ENCODE results near the gene WDPCP.

WDPCP gene

DNA sequence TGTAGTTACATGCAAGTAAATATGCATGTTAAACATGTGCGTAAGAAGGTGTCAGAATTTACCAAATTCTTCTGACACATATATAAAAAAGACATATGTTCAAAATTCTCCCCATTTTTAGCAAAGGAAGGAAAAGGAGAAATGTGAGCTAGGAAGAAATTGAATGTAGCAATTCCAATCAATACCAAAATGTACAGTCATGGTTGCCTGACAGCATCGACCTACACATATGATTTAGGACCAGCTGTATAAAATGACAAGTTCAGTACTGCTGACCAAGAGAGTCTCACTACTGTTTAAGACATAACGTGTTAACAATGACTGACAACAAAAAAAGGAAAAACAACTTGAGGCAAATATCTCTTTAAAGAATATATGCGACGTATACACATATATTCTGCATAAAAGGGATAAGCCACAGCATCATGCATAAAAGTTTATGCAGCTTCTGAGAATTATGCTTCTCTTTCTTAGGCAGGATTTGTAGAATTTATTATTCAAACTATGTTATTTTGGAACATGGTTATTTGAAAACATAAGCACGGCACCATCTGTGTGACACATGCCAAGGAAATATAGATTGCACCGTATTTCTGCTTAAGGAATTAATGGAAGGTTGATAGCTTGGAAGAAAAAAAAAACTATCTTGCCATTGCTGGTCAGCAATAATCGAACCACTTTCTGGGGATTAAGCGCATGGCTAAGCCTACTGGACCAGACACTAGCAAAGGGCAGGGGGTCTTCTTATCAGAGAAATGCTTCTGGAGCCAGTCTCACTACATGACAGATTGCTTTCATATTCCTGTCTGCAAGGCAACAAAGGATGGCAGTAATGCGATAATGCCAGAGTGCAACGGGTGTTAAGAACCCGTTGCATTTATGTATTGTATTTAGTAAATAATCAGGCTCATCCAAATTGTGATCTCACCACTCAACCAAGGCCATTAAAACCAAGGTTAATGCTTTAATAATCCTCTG lies 154.0 kb downstream of the WDPCP start:
- TF ChIP-seq ZC3H10 (CRISPR knock-in tag; IDR thresholded peaks at IDR 0.05): no peak
- no peak for TF ChIP-seq GLIS3 (CRISPR knock-in tag; IDR thresholded peaks at IDR 0.05)
- TF ChIP-seq ZNF70 (CRISPR knock-in tag; IDR thresholded peaks at IDR 0.05): no peak
- TF ChIP-seq, protein P1, sequence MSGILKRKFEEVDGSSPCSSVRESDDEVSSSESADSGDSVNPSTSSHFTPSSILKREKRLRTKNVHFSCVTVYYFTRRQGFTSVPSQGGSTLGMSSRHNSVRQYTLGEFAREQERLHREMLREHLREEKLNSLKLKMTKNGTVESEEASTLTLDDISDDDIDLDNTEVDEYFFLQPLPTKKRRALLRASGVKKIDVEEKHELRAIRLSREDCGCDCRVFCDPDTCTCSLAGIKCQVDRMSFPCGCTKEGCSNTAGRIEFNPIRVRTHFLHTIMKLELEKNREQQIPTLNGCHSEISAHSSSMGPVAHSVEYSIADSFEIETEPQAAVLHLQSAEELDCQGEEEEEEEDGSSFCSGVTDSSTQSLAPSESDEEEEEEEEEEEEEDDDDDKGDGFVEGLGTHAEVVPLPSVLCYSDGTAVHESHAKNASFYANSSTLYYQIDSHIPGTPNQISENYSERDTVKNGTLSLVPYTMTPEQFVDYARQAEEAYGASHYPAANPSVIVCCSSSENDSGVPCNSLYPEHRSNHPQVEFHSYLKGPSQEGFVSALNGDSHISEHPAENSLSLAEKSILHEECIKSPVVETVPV (CRISPR knock-in tag; IDR thresholded peaks at IDR 0.05): no peak
- no peak for TF ChIP-seq ESRRG (CRISPR knock-in tag; IDR thresholded peaks at IDR 0.05)
- TF ChIP-seq RARB (CRISPR knock-in tag; IDR thresholded peaks at IDR 0.05): no peak
- no peak for TF ChIP-seq TCF4 (CRISPR knock-in tag; IDR thresholded peaks at IDR 0.05; ENCODE audit: borderline replicate concordance)
- TF ChIP-seq, protein P2, sequence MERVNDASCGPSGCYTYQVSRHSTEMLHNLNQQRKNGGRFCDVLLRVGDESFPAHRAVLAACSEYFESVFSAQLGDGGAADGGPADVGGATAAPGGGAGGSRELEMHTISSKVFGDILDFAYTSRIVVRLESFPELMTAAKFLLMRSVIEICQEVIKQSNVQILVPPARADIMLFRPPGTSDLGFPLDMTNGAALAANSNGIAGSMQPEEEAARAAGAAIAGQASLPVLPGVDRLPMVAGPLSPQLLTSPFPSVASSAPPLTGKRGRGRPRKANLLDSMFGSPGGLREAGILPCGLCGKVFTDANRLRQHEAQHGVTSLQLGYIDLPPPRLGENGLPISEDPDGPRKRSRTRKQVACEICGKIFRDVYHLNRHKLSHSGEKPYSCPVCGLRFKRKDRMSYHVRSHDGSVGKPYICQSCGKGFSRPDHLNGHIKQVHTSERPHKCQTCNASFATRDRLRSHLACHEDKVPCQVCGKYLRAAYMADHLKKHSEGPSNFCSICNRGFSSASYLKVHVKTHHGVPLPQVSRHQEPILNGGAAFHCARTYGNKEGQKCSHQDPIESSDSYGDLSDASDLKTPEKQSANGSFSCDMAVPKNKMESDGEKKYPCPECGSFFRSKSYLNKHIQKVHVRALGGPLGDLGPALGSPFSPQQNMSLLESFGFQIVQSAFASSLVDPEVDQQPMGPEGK (CRISPR knock-in tag; IDR thresholded peaks at IDR 0.05; ENCODE audit: borderline replicate concordance): no peak
- no peak for TF ChIP-seq PPARA (CRISPR knock-in tag; IDR thresholded peaks at IDR 0.05; ENCODE audit: borderline replicate concordance)
- no peak for TF ChIP-seq SNAI2 (CRISPR knock-in tag; IDR thresholded peaks at IDR 0.05)
- TF ChIP-seq, protein P3, sequence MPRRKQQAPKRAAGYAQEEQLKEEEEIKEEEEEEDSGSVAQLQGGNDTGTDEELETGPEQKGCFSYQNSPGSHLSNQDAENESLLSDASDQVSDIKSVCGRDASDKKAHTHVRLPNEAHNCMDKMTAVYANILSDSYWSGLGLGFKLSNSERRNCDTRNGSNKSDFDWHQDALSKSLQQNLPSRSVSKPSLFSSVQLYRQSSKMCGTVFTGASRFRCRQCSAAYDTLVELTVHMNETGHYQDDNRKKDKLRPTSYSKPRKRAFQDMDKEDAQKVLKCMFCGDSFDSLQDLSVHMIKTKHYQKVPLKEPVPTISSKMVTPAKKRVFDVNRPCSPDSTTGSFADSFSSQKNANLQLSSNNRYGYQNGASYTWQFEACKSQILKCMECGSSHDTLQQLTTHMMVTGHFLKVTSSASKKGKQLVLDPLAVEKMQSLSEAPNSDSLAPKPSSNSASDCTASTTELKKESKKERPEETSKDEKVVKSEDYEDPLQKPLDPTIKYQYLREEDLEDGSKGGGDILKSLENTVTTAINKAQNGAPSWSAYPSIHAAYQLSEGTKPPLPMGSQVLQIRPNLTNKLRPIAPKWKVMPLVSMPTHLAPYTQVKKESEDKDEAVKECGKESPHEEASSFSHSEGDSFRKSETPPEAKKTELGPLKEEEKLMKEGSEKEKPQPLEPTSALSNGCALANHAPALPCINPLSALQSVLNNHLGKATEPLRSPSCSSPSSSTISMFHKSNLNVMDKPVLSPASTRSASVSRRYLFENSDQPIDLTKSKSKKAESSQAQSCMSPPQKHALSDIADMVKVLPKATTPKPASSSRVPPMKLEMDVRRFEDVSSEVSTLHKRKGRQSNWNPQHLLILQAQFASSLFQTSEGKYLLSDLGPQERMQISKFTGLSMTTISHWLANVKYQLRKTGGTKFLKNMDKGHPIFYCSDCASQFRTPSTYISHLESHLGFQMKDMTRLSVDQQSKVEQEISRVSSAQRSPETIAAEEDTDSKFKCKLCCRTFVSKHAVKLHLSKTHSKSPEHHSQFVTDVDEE (CRISPR knock-in tag; IDR thresholded peaks at IDR 0.05): no peak
- no peak for TF ChIP-seq ZNF565 (CRISPR knock-in tag; conservative IDR thresholded peaks at IDR 0.05; ENCODE audit: low read depth)
- TF ChIP-seq BACH2 (CRISPR knock-in tag; IDR thresholded peaks at IDR 0.05; ENCODE audit: borderline replicate concordance): no peak
- TF ChIP-seq, protein P4, sequence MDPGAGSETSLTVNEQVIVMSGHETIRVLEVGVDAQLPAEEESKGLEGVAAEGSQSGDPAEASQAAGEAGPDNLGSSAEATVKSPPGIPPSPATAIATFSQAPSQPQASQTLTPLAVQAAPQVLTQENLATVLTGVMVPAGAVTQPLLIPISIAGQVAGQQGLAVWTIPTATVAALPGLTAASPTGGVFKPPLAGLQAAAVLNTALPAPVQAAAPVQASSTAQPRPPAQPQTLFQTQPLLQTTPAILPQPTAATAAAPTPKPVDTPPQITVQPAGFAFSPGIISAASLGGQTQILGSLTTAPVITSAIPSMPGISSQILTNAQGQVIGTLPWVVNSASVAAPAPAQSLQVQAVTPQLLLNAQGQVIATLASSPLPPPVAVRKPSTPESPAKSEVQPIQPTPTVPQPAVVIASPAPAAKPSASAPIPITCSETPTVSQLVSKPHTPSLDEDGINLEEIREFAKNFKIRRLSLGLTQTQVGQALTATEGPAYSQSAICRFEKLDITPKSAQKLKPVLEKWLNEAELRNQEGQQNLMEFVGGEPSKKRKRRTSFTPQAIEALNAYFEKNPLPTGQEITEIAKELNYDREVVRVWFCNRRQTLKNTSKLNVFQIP (CRISPR knock-in tag; IDR thresholded peaks at IDR 0.05; ENCODE audit: borderline replicate concordance, low read depth): no peak
- TF ChIP-seq ZNF8 (CRISPR knock-in tag; IDR thresholded peaks at IDR 0.05): no peak
- TF ChIP-seq ZFP30 (CRISPR knock-in tag; IDR thresholded peaks at IDR 0.05): no peak
- no peak for TF ChIP-seq ARNTL (CRISPR knock-in tag; IDR thresholded peaks at IDR 0.05; ENCODE audit: borderline replicate concordance, low read depth)
- TF ChIP-seq CSDC2 (CRISPR knock-in tag; IDR thresholded peaks at IDR 0.05): no peak
- no peak for TF ChIP-seq ISL1 (CRISPR knock-in tag; IDR thresholded peaks at IDR 0.05)
- no peak for ATAC-seq

DNA sequence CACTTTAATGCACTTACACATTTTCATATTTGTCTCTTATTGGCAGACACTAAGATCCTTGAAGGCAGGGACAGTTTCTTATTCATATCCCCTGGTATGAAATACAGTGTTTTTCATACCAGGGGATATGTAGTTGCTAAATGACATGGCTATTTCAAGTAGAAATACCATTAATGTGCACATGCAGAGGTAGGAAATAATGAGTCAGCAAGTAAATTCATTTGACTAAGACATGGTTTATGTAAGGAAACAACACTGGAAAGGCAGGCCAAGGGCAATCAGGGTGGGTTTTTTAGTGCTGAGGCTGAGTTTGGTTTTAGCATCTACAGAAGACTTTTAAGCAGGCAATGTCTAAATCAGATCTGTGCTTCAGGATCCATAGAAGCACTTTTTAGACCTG lies 155.9 kb downstream of the WDPCP start:
- no peak for ATAC-seq
- TF ChIP-seq ZNF70 (CRISPR knock-in tag; IDR thresholded peaks at IDR 0.05) (no peak), ZC3H10 (CRISPR knock-in tag; IDR thresholded peaks at IDR 0.05) (no peak), TOX (CRISPR knock-in tag; IDR thresholded peaks at IDR 0.05; ENCODE audit: borderline replicate concordance) (no peak), ISL1 (CRISPR knock-in tag; IDR thresholded peaks at IDR 0.05) (no peak), ESRRG (CRISPR knock-in tag; IDR thresholded peaks at IDR 0.05) (no peak), OSR1 (CRISPR knock-in tag; IDR thresholded peaks at IDR 0.05) (no peak), ZNF565 (CRISPR knock-in tag; conservative IDR thresholded peaks at IDR 0.05; ENCODE audit: low read depth) (no peak)
- TF ChIP-seq, protein P2 (CRISPR knock-in tag; IDR thresholded peaks at IDR 0.05; ENCODE audit: borderline replicate concordance): no peak
